HG03469 (cell line): ENCODE results near the gene SRR.

Experiments
- ATAC-seq: cut with Tn5 transposase; IDR thresholded peaks from one replicate; pipeline ENCODE4 v1.9.1; 2021; ENCODE audit warnings: mild to moderate bottlenecking, moderate library complexity, moderate number of reproducible peaks; ENCODE audit not compliant: unreplicated experiment

The SRR gene

DNA sequence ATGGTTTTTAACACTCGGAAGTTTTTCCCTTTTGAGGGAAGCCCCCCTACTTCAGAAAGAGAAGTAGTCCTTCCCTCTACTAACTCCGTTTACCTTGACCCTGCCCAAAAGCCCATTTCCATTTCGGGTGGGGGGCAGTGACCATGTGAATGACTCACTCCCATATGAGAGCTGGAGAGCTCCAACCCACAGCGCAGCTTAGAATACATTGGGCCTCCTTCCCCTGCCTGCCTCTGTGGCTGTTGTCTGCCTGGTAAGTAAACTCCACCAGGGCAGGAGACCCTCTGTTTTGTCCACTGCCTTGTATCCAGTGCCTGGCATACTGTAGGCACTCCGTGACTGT is 34.5 kb downstream of the SRR start:
- no peak for ATAC-seq

DNA sequence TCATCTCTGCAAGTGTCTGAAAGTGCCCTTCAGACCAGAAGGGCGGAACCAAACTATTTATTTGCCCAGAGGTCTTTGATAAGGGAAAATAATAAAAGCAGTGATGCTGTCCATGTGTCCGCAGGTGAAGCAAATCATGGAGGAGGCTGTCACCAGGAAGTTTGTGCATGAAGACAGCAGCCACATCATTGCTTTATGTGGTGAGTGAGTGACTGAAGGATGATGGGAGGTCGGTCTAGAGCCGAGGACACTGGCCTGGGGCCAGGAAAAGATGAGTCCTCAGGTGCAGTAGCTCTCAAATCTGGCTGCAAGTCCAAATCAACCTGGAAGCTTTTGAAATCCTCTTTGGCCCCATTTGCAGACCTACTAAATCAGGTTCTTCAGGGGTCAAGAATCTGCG is 39.7 kb downstream of the SRR start:
- ATAC-seq: no peak

- no peak for ATAC-seq
Measured at GRCh38 chr17:2344528-2344927, 40.8 kb downstream of the SRR start.

- no peak for ATAC-seq
Measured at GRCh38 chr17:2346475-2346874, 42.7 kb downstream of the SRR start.

DNA sequence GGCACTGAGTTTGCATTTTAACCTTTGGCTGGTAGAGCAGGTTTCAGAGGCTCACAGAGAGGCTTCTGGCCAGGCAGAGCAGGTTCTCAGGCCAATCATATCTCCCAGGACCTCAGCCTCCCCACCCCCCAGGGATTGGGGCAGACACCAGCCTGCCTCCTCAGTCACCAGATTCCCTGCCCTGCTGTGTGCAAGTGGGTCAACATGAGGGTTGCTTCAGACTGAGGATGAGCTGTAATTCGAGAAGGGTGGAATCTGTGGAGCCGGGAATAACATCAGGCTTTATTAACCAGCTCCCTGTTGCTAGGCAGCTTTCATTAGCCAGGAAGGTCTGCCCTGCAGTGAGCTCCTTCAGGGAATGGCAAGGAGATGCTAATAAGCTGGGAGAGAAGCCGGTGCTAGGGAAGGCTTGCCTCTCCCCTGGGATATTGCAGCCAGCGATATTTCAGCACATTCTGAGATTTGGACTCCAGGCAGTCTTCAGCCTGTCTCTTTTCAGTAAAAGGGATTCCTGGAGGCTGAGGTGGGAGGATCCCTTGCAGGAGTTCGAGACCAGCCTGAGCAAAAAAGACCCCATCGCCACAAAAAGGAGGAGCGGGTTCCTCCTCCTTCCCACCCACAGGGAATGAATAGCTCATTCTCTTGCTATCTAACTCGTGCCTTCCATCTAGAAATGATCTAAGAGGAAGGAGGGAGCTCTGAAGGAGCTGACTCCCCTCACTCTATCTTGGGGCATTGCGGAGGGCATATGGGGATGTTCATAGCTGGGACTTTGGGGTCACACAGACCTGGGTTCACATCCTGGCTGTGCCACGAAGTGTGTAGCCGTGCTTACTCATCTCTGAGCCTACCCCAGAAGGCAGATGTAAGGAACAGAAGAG is 44.3 kb downstream of the SRR start:
- ATAC-seq: no peak

DNA sequence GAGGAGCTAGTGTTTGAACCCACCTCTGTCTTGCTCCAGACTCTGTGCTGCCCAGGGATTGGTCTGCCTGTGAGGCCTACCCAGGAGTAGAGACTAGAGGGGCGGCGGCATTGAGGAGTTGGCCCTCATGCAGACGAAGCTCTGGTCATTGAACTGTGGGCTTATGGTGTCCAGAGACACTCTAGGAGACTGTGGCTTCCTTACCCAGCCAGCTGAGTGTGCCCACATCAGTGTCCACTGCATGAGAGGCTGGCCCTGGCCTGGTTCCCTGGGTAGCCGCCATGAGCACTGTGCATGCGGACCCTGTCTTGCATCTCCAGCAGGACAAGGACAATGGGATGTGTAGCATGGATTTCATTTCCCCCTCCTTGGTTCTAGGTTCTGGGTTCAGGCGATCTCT is 47.5 kb downstream of the SRR start:
- no peak for ATAC-seq

GRCh38 chr17:2354311-2354710 is 50.6 kb downstream of the SRR start:
- no peak for ATAC-seq

GRCh38 chr17:2357237-2357636 is 53.5 kb downstream of the SRR start:
- ATAC-seq: no peak

GRCh38 chr17:2357931-2358434 is 54.2 kb downstream of the SRR start:
- ATAC-seq: no peak

DNA sequence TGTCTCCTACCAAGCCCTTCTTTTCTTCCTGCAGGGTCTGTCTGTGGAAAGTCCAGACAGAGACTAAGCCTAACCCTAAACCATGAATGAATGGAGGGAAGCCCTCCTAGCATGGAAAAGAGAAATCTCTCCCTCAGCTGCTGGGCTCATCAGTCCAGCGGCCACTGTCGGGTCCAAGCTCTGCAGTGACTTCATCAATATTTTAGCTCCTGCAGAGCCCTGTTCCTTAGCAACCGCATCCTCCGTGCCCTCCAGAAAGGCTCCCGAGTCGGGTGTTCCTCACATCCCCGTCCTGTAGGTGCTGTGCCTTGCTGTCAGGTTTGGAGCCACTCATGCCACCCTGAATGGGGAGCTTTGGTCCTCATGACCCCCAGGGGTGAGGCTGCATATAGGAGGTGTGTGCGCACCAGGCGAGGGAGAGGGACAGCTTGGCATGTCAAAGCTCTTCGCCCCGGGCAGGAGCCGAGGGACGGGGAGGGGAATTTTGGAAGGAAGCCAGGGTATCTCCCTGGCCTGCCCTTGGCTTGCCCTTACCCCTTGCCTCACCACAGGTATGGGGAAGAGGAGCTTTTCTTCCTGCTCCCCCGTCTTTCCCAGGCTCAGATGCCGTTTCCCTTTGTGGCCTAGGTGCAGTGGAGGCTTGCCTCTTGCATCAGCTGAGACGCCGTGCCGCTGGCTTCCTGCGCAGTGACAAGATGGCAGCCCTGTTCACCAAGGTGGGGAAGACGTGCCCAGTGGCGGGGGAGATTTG is 57.4 kb downstream of the SRR start:
- no peak for ATAC-seq

DNA sequence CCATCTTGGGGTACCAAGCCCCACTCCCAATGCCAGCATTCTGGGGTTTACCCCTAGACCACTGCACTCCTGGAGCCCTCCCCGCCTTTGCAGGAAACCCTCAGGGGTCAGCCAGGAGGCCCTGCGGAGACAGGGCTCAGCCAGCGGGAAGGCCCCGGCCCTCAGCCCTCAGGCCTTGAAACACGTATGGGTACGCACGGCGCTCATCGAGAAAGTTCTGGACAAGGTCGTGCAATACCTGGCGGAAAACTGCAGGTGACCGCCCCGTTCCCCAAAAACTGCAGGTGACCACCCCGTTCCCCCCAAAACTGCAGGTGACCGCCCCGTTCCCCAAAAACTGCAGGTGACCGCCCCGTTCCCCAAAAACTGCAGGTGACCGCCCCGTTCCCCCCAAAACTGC is 58.3 kb downstream of the SRR start:
- no peak for ATAC-seq

DNA sequence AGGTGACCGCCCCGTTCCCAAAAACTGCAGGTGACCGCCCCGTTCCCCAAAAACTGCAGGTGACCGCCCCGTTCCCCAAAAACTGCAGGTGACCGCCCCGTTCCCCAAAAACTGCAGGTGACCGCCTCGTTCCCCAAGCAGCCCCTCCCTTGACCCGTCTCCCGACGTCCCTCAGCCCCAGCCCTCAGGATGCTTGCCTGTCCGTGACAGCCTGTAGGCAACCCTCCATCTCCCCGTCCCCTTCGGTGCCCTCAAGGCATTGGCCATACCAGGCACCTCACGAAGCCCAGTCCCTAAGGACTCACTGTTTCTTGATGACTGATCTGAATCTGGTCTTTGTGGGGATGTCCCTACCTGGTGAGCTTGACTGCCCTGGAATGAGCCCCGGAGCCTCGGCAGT is 58.7 kb downstream of the SRR start:
- no peak for ATAC-seq

- ATAC-seq: no peak
Measured at GRCh38 chr17:2362881-2363280, 59.1 kb downstream of the SRR start.

GRCh38 chr17:2363318-2363717 is 59.6 kb downstream of the SRR start:
- no peak for ATAC-seq

DNA sequence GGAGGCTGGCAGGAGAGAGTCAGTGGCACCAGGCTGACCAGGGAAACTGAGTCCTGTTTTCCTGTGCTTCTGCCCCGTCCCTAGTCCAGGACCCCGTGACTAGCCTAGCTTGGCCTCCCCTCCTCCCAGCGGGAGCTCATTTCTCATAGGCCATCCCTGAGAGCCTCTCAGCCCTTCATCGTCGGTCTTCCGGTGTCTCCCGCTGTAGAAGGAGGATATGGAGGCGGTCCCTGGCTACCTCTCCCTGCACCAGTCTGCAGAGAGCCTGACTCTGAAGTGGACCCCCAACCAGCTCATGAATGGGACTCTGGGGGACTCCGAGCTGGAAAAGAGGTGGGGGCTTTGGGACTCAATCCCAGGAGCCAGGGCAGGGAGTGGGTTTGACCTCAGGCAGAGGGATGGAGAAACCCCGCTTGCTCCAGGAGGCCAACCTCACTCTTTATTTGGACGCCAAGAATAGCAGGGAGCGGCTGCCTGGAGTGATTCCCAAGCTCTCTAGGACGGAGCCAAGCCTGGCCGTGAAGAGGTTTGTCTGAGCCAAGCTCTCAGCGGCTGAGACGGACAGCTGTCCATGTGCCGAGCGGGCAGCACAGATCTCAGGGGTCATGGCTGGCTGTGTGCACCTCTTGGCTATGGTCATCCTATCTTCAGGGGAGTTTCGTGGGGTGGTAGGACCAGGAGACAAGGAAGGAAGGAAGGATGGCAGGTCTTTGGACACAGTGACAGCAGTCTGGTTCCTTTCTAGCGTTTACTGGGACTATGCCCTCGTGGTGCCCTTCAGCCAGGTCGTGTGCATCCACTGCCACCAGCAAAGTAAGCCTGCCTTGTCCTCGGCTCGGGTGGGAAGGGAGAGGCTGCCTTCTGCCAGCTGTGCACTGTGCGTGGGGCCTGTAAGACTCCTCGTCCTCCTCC is 60.4 kb downstream of the SRR start:
- ATAC-seq: no peak

DNA sequence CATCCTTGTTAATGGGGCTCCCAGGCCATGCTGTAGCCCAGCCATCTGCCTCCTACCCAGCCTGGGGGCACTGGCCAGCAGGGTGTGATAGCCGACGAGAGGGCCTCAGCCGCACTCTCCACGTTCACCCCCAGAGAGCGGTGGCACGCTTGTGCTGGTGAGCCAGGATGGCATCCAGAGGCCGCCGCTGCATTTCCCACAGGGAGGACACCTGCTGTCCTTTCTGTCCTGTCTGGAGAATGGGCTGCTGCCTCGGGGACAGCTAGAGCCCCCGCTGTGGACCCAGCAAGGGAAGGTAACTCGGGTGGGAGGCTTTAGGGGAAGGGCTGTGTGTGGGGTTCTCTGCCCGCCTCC is 61.0 kb downstream of the SRR start:
- ATAC-seq: no peak

DNA sequence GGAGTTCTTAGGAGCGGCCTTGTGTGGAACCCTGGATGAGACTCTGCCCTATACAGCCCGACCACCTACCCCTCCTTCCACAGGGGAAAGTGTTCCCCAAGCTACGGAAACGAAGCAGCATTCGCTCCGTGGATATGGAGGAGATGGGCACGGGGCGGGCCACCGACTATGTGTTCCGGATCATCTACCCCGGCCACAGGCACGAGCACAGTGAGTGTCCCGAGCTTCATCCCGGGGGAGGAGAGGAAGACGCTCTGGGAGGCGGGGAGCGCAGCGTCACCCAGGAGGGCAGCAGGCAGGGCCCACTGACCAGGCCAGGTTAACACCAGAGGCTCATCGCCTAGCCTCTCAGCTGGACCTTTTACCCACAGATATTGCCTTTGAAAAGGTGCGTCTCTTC is 61.4 kb downstream of the SRR start:
- ATAC-seq: no peak

DNA sequence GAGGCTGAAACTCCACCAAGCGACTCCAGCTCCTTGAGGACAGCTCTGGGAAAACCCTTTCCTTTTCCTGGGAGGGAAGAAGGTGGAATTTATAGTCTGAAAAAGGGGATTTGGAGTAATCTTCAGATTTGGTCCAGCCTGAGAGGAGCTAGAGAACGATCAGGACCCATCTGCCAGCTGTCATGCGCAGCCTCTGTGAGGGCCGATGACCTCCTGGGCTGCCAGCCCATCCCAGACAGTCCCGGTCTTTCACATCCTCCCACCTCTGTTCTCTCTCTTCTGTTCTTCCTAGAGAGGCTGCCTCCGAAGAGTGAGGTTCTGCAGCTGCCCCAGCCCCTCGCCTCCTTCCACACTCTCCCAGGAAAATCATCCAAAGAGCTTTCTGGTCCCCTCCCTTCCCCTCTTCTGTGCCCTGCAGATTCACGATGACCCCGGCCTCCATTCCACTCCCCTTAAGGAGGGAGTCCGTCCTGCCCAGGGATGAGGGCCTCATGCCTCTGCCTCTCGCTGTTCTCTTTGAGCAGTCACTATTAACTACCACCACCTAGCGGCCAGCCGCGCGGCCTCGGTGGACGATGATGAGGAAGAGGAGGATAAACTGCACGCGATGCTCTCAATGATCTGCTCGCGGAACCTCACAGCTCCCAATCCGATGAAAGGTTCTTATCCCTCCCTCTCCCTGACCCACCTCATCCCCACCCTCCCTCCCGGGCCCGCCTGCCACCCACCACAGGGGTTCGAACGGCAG is 63.2 kb downstream of the SRR start:
- no peak for ATAC-seq

- no peak for ATAC-seq
Measured at GRCh38 chr17:2368359-2368758, 64.6 kb downstream of the SRR start.

GRCh38 chr17:2369039-2369438 is 65.3 kb downstream of the SRR start:
- no peak for ATAC-seq
